CD4-positive, alpha-beta T cell treated with Interleukin-15 for 1 hour (primary cell): Measurements from ENCODE around the gene TECTA.
"Not testable (repeated sequence)": the region's sequence is repeated elsewhere in the genome, so short reads cannot be mapped to it uniquely, and the experiment has no call there.

Experiments
- DNase-seq: peaks from one replicate; pipeline ENCODE4 v3.0.0-alpha.2; 2020

TECTA gene

DNA sequence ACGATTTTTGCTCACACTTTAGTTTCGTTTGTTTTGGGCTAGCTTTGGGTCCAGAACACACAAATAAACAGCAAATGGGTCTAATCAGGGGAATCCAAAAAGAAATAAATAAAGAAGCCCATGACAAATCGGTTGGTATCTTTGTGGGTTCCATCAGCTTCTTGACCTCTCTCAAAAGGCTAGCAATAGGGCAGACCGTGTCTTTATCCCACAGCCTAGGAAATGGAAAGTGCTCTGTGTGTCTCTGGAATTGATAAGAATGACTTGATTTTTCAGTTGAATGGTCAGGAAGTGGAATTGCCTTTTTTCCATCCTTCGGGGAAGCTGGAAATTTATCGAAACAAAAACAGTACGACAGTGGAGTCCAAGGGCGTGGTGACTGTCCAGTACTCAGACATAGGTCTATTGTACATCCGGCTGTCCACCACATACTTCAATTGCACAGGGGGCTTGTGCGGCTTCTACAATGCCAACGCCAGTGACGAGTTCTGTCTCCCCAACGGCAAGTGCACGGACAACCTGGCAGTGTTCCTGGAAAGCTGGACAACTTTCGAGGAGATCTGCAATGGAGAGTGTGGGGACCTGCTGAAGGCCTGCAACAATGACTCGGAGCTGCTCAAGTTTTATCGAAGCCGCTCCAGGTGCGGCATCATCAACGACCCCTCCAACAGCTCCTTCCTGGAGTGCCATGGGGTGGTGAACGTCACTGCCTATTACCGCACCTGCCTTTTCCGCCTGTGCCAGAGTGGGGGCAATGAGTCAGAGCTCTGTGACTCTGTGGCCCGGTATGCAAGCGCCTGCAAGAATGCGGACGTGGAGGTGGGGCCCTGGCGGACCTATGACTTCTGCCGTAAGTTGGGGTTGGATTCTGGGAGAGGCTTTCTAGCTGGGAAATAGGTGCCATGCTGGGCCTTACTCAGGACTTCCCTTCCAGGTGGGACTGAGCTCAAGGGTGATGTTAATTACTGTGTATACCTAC is 28.6 kb downstream of the TECTA start:
- DNase-seq: no peak

DNA sequence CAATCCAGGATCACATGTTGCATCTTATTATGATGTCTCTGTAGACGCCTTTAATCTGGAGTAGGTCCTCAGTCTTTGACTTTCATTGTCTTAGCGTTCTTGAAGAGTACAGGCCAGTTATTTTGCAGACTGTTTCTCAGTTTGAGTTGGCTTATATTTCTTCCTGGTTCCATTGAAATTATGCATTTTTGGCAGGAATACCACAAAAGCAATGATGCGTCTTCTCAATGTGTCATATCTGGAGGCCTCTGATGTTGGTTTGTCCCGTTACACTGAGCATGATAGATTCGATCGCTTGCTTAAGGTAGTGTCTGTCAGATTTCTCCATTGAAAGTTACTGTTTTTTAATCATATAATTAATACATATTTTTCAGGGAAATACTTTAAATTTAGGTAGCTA is 30.6 kb downstream of the TECTA start:
- DNase-seq: no peak

DNA sequence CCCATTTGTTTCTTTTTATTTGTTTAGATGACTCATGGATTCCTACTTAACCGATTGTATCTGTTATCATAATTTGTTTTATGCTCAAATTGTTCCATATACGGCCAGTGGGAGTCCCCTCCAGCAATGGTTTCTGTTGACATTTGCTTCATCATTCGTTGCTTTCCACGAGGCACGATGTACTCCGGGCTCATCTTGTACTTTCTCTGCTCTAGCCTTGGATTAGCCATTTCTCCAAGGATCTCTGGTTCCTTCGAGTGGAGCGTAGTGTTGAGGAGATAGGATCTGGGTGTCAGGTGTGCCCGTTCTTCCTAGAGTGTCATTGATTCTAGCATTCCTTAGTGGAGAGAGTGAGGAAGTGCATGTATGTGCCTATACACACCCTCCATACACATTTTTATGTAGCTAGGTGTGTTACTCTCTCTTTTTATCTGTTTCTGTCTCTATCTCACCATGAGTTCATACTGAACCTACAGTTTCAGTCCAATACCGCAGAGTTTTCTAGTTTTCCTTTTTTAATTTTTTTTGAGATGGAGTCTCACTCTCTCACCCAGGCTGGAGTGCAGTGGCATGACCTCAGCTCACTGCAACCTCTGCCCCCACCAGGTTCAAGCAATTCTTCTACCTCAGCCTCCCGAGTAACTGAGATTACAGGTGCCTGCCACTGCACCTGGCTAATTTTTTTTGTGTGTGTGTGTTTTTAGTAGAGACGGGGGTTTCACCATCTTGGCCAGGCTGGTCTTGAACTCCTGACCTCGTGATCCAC is 31.4 kb downstream of the TECTA start:
- no peak for DNase-seq

DNA sequence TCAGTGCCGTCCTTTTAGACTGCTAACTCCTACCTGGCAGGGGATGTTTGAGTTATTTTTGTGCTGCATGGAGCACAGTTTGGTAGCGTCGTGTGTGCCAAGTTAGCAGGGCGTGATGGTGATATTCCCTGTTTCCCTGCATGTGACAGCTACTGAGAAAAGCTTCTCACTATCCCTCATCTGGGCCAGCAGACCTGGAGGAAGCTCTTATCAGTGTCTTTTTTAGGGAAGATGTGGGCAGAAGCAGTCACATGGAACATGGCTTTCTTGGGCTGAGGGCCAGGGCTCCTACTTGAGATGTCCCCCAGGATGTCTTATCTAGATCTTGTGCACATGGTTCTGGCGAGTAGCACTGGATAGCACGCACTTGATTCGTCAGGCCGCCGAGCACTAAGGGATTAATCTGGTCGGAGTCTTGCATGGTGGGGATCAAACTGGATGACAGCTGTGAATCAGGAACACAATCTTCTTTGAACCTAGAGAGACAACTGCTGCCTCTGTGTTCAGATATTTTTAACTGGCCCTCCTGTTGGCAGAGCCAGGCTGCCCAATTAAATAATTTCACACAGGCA is 33.8 kb downstream of the TECTA start:
- no peak for DNase-seq

DNA sequence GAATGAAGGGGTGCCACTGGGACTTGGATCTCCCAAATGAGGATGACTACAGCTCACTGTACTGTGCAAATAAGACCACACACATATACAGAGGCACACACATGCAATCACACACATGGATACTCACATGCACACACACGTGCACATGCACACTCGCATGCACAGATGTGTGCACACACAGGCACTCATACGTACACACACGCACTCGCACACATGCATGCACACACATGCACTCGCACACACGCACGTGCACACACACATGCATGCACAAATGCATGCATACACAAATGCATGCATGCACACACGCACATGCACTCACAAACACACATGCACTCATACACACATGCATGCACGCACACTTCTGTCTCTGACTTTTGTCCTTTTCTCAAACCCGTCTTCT is 36.0 kb downstream of the TECTA start:
- no peak for DNase-seq

DNA sequence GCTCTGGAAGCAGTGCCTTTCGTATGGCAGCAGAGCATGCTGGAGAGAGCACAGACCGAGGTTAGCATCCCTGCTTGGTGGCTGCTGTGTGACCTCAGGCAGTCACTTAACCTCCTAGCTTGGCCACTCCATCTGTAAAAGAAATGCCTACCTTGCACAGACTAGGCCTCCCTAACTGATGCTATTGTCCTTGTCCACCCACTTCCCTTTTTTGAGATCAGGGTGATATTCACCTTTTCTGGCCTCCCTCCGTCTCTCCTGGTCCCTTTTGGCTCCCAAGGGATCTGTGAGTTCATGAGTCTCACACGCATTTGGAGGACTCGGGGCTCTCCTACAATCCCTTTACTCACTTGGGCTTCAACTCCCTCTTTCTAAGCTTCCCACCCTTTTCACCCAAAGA is 37.2 kb downstream of the TECTA start:
- DNase-seq: no peak

DNA sequence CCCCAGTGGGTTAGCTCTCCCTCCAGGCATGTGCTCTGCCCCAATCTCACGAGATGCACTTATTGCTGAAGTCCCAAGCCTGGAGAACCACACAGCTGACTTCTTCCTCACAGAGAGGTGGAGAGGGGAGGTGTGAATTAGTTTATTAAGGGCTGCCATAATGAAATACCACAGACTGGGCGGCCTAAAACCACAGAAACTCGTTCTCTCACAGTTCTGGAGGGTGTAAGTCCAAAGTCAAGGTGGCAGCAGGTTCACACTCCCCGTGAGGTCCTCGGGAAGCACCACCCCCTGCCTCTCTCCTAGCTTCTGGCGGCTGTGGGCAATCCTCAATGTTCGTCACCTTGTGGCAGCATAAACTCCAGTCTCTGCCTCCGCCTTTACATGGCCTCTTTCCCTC is 39.3 kb downstream of the TECTA start:
- DNase-seq: no peak

DNA sequence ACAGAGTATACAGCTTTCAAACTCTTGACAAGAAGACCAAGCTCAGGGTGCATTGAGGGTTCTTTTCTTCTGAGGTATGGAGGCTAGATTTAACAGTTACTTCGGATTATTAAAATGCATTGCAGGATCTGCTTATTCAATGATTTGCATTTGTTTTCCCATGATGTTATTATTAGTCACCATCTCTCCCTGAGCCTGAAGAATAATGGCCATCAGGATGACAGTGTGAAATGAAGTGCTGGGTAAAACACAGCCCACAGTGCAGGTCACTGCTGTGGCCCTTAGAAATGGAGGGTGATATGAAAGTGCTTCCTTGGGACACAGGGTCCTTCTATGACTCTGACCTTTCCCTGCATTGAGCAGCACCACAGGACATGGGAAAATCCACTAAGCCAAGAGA is 40.0 kb downstream of the TECTA start:
- no peak for DNase-seq

DNA sequence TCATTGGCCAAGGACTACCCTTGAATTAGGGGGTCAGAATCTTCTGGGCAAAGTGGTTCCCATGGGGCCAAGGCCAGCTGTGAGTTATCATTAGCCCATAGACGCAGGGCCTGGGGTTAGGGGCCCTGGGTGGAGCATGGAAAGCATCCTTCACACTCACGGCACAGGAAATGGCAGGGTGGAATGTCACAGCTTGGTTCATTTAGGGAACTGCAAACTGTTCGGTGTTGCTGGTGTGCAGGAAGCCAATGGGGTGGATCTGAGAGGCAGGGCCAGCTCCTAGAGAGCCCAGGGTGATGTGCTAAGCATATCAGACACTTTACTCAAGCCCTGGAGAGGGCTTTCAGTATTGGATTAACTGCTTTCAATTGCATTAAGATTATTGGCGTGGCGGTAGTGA is 42.9 kb downstream of the TECTA start:
- no peak for DNase-seq

DNA sequence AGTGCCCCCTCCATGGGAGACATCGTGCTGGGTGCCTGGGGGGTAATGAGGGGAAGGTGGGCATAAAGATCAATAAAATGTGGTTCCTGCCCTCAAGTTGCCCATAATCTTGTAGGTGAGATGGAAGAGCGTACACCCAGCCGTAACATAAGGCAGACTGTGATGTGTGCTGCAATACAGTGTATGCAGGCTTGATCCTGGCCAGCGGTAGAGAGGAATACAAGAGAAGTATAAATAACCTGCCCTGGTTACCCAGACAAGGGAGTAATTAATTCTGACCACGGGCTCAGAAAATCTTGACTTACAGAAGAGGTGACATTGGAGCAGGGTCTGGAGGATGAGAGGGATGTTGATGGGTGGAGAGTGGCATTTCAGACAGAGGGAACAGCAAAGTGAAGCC is 43.7 kb downstream of the TECTA start:
- no peak for DNase-seq

DNA sequence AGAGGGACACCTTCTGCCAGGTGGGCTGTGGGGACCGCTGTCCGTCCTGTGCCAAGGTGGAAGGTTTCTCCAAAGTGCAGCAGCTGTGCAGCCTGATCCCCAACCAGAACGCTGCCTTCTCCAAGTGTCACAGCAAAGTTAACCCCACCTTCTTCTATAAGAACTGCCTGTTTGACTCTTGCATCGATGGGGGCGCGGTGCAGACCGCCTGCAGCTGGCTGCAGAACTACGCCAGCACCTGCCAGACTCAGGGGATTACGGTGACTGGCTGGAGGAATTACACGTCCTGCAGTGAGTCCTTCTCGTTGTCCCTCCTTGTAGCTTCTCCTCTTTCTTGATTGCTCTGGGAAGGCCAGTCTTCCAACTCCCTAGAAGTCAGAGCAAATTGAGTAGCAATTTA is 44.8 kb downstream of the TECTA start:
- DNase-seq: no peak

DNA sequence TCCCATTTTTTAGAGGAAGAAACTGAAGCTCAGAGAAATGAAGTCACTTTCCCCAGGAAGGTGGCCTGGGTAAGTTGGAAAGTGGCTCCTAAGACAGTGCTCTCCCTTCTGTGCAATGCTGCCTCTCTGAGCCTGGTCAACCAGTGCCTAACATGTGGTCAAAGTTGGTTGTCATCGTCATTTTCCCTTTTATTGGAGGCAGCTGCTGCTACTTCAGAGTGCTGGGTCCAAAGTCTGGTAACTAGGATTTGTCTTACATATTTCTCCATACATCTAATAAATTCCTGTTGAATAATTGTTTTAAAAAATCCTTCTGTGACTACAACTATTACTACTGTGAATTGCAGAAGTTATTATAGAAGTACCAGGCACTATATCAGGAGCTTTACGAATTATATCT is 48.1 kb downstream of the TECTA start:
- no peak for DNase-seq

DNA sequence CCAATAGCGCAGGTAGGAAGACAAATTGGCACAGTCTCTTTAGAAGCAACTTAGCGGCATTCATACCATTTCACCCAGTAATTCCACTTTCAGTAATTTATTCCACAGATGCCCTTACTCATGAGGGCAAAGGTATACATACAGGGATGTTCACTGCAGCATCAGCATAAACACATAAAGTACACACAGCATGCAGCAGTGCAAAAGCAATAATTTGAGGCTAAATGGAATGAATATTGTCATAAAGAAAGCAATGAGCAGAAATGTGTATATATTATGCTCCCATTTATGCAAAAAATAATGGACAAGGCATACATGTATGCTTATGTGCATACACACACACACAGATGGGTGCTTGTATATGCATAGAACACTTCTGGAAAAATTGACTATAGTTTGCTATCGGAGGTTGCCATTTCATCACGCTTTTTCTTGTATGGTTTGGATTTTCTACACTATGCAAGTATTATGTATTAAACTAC is 50.2 kb downstream of the TECTA start:
- DNase-seq: no peak

DNA sequence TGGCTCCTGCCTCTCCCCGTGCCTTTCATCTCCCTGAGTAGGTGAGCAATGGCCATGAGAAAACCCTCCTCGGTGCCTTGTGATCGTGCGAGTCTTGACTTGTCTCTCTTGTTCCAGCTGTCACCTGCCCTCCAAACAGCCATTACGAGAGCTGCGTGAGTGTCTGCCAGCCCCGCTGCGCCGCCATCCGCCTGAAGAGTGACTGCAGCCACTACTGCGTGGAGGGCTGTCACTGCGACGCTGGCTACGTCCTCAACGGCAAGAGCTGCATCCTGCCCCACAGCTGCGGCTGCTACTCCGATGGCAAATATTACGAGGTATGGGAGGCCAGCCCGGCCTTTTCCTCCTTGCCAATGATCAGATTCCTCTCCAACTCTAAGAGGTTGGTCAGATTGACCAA is 51.7 kb downstream of the TECTA start:
- no peak for DNase-seq

DNA sequence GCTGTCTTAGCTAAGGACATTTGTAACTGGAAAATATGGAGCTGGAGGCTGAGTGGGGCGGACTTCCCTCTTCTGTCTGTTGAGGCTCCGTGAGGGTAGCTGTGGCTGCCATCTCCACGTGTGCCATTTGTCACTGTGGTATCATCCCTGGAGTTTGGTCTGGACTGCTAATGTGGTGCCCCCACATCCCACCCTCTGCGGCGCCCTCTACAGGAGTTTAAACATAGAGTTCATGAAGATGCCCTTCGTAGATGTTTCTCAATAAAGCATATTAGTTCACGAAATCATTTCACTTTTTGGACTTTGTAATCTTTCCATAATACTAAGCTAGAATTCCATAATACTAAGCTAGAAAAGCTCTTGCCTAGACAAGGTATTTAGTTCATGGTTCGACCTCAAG is 52.4 kb downstream of the TECTA start:
- DNase-seq: no peak

DNA sequence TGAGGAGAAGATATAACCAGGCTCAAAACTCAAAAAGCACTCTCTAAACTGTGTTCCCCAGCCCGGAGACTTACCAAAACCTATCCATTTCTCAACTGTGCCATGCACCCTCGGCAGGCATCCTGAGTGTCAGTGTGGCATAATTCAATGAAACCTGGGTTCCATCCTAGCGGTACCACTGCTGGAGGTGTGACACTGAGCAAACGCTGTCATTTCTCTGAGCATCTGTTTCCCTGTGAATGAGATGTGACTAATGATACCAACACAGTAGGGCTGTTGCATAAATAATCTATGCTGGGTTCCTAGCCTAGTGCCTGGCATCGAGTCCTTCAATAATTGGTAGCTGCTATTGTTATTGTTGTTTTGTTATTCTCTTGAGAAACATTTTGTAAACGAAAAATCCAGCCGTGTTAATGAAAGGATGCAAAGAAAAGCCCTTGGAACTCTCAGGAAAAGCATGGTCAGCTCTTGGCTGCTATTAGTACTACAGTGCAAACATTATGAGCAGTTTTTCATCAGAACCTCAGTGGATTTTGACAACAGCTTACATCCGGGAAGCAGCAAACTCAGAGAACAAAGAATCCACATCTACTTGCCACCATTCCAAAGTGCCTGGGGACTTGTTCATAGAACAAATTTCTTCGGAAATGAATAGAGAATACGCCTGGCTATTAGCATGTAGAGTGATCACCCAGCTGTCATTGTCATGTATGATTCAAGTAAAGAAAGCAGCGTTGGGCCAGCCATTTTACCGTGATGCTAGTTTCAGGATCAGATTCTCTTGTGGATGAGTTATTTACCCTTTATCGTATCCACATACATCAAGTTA is 53.7 kb downstream of the TECTA start:
- no peak for DNase-seq

DNA sequence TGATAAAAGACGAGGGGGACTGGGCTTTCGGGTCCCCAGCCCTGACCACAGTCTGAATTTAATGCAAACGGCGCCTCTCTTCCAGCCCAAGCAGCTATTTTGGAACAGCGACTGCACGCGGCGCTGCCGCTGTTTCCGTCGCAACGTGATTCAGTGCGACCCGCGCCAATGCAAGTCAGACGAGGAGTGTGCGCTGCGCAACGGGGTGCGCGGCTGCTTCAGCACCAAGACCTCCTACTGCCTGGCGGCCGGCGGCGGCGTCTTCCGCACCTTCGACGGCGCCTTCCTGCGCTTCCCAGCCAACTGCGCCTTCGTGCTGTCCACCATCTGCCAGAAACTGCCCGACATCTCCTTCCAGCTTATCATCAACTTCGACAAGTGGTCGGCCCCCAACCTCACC is 56.7 kb downstream of the TECTA start:
- no peak for DNase-seq

DNA sequence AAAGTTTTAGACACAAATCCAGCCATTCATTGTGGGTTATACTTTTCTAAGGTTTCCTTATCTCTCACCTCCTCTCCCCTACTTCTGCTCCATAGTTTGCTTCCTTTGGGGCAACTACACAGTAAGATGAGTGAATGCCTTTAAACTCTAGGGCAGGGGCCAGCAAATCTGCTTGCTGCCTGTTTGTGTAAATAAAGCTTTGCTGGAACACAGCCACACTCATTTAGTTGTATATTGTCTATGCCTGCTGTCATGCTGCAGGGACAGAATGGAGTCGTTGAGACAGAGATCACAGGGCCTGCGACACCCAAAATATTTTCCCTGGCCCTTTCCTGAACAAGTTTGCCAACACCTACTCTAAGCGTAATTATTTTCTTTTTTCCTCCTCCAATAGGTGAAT is 58.7 kb downstream of the TECTA start:
- no peak for DNase-seq

DNA sequence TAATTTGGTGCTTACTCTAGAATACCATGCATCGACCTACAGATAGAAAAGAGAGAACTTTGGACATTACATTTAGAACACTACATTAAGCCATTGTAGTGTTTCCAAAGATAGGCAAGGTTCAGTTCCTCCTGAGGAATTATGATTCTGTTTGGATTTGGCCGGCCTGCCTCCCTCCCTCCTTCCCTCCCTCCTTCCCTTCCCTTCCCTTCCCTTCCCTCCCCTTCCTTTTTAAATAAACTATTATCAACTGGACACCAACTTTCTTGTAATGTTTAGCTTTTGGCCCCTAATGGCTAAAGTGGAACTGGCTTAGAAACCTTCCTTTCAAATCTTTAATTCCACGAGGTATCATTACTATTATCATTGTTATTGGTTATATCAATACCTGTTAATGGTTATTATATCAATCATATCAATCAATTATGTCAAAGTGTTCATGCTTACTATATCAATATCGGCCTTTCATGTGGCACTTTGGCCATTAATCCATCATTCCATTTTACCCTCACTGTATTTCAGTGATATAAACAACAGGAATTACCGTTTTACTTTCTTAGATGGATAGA is 60.4 kb downstream of the TECTA start:
- no peak for DNase-seq

DNA sequence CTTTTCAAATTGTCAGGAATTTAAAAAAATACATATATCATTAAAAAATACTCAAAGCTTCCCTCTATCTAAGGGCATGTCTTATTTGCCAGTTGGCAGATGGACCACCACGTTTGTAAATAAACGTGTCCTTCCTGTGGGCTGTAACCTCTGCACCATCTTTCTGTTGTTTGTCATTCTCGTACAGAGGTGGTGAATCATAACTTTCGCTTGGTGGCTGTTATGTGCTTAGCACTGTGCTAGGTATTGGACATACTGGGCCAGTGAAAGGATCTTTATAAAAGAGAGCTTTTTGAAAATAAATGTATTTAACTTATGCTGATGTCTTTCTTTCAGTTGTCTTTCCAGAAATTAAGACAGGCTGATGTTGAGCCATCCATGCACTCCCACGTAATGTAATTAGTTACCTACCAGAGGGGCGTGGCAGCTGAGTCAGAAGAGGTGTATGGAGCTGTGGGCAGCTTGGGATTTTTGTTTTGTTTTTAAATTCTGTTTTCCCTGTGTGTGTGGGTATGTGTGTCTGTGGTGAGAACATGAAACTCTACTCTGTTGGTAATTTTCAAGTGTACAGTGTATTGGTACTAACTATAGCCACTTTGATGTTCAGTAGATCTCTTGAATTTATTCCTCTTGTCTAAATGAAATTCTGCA is 62.7 kb downstream of the TECTA start:
- no peak for DNase-seq

DNA sequence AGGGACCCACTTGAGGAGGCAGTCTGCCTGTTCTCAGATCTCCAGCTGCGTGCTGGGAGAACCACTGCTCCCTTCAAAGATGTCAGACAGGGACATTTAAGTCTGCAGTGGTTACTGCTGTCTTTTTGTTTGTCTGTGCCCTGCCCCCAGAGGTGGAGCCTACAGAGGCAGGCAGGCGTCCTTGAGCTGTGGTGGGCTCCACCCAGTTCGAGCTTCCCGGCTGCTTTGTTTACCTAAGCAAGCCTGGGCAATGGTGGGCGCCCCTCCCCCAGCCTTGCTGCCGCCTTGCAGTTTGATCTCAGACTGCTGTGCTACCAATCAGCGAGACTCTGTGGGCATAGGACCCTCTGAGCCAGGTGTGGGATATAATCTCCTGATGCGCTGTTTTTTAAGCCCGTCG is 76.6 kb downstream of the TECTA start:
- DNase-seq: not testable (repeated sequence)

DNA sequence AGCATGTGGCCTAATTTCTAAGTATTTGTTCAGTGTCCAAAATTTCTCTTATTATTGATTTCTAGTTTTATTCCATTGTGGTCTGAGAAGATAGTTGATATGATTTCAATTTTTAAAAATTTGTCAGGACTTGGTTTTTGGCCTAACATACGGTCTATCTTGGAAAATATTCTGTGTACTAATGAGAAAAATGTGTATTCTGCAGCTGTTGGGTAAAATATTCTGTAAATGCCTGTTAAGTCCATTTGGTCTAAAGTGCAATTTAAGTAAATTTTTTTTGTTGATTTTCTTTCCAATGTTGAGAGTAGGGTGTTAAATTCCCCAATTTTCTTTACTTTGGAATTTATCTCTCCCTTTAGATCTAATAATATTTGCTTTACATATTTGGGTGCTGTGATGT is 78.3 kb downstream of the TECTA start:
- DNase-seq: no peak
